ENCODE data around the gene FAM124B. TPM values are rescaled to one million over a fixed set of nuclear protein-coding genes. Genes with fewer than 3 reads are reported as not detected.

The FAM124B gene
- total RNA-seq, 1 experiment from 2014 or later, result not detected

DNA sequence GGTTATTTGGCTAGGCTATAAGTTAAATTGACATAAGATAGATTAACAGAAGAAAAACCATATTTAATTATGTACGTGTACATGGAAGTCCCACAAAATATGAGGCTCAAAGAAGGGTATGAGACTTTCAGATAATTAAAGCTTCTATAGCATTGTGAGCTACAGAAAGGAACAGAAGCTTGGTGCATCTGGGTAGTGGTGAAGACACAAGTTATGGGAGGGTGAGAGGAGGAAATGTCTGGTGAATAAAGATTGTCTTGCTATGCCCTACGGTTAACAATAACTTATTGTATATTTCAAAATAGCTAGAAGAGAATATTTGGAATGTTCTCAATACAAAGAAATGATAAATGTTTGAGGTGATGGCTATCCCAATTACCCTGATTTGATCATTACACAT lies 6.8 kb upstream of the FAM124B start:
- peaks cover 11% of the 10 kb centered on the region for H3K27me3 Mint-ChIP-seq (ENCODE audit: insufficient read depth, unreplicated experiment)
- Histone ChIP-seq H3K4me1 (no peaks in the 10 kb centered on the region), H3K4me3 (ENCODE audit: low read depth, low read length) (no peak overlapping the region), H3K36me3 (ENCODE audit: control insufficient read depth, insufficient read depth, low read length) (no peaks in the 10 kb centered on the region), H3K9me3 (no peaks in the 10 kb centered on the region), H3K27me3 (replicated peaks; ENCODE audit: control insufficient read depth, insufficient read depth, low read length) (no peaks in the 10 kb centered on the region; the same call in 1 of the 2 replicates)
- H3K36me3 Mint-ChIP-seq (ENCODE audit: insufficient read depth, unreplicated experiment), result no peaks in the 10 kb centered on the region
- no peak overlapping the region for H3K27ac Mint-ChIP-seq (ENCODE audit: unreplicated experiment)
- TF ChIP-seq, protein P1, sequence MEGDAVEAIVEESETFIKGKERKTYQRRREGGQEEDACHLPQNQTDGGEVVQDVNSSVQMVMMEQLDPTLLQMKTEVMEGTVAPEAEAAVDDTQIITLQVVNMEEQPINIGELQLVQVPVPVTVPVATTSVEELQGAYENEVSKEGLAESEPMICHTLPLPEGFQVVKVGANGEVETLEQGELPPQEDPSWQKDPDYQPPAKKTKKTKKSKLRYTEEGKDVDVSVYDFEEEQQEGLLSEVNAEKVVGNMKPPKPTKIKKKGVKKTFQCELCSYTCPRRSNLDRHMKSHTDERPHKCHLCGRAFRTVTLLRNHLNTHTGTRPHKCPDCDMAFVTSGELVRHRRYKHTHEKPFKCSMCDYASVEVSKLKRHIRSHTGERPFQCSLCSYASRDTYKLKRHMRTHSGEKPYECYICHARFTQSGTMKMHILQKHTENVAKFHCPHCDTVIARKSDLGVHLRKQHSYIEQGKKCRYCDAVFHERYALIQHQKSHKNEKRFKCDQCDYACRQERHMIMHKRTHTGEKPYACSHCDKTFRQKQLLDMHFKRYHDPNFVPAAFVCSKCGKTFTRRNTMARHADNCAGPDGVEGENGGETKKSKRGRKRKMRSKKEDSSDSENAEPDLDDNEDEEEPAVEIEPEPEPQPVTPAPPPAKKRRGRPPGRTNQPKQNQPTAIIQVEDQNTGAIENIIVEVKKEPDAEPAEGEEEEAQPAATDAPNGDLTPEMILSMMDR (IDR thresholded peaks at IDR 0.05; ENCODE audit: insufficient read depth in 1 of 2, low read depth in 1 of 2, low read length in 1 of 2, severe bottlenecking in 1 of 2, unreplicated experiment in 1 of 2), result no peak
- no peaks in the 10 kb centered on the region for H3K9me3 Mint-ChIP-seq (ENCODE audit: unreplicated experiment)
- no TSS peak for BruUV-seq (replicated peaks)
- H3K4me3 Mint-ChIP-seq (ENCODE audit: unreplicated experiment), result no peak overlapping the region
- POLR2A ChIA-PET, result no interaction called here
- DNase-seq, result no peak
- intact Hi-C loops (cut with micrococcal nuclease; ENCODE audit: unreplicated experiment), result no loop called here
- CTCF ChIA-PET, result no interaction called here
- H3K4me1 Mint-ChIP-seq (ENCODE audit: low read depth, unreplicated experiment), result no peaks in the 10 kb centered on the region

GRCh38 chr2:224407241-224407701 lies 5.4 kb upstream of the FAM124B start:
- intact Hi-C loops (cut with micrococcal nuclease; ENCODE audit: unreplicated experiment), result no loop called here

DNA sequence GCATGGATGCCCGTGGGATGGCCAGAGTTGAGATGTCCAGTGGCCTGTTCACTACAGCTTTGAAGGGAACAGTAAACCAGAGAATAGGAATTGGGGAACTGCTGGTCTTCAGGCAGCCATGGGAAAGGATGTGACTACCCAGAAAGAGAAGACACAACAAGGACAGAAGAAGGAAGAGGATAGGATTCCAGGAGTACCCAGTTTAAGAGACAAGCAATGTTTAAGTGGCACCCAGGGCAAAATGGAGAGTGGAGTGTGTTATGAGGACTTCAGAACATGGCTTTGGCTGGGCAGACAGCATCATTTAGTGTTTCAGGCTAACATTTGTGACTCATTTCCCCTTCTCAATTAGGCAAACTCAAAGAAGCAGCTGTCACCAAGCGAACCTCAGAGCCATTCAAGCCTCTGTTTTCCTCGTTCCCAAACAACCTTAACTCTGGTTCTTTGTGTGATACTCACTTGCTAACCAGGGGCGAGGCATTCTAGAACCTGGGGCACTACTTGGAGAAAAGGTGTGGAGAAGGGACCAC lies 4.0 kb upstream of the FAM124B start:
- TF ChIP-seq, protein P1 (IDR thresholded peaks at IDR 0.05; ENCODE audit: insufficient read depth in 1 of 2, low read depth in 1 of 2, low read length in 1 of 2, severe bottlenecking in 1 of 2, unreplicated experiment in 1 of 2), result no peak
- peaks cover 9% of the 10 kb centered on the region for H3K27me3 Mint-ChIP-seq (ENCODE audit: insufficient read depth, unreplicated experiment)
- H3K4me1 Mint-ChIP-seq (ENCODE audit: low read depth, unreplicated experiment), result no peaks in the 10 kb centered on the region
- no peaks in the 10 kb centered on the region for H3K9me3 Mint-ChIP-seq (ENCODE audit: unreplicated experiment)
- Histone ChIP-seq H3K36me3 (ENCODE audit: control insufficient read depth, insufficient read depth, low read length) (no peaks in the 10 kb centered on the region), H3K4me1 (no peaks in the 10 kb centered on the region), H3K4me3 (ENCODE audit: low read depth, low read length) (no peak overlapping the region), H3K27me3 (replicated peaks; ENCODE audit: control insufficient read depth, insufficient read depth, low read length) (no peaks in the 10 kb centered on the region; the same call in 1 of the 2 replicates), H3K9me3 (no peaks in the 10 kb centered on the region)
- no peak for DNase-seq
- ChIA-PET POLR2A (no interaction called here), CTCF (no interaction called here)
- no peak overlapping the region for H3K27ac Mint-ChIP-seq (ENCODE audit: unreplicated experiment)
- no peaks in the 10 kb centered on the region for H3K36me3 Mint-ChIP-seq (ENCODE audit: insufficient read depth, unreplicated experiment)
- H3K4me3 Mint-ChIP-seq (ENCODE audit: unreplicated experiment), result no peak overlapping the region
- intact Hi-C loops (cut with micrococcal nuclease; ENCODE audit: unreplicated experiment), result no loop called here
- BruUV-seq (replicated peaks), result no TSS peak

More at GRCh38 chr2:224407241-224407701, 5.4 kb upstream of the FAM124B start:
- Mint-ChIP-seq H3K27me3 (ENCODE audit: insufficient read depth, unreplicated experiment) (peaks cover 11% of the 10 kb centered on the region), H3K4me3 (ENCODE audit: unreplicated experiment) (no peak overlapping the region), H3K4me1 (ENCODE audit: low read depth, unreplicated experiment) (no peaks in the 10 kb centered on the region), H3K36me3 (ENCODE audit: insufficient read depth, unreplicated experiment) (no peaks in the 10 kb centered on the region), H3K27ac (ENCODE audit: unreplicated experiment) (no peak overlapping the region), H3K9me3 (ENCODE audit: unreplicated experiment) (no peaks in the 10 kb centered on the region)
- TF ChIP-seq, protein P1 (IDR thresholded peaks at IDR 0.05; ENCODE audit: insufficient read depth in 1 of 2, low read depth in 1 of 2, low read length in 1 of 2, severe bottlenecking in 1 of 2, unreplicated experiment in 1 of 2), result no peak
- Histone ChIP-seq H3K27me3 (replicated peaks; ENCODE audit: control insufficient read depth, insufficient read depth, low read length) (no peaks in the 10 kb centered on the region; the same call in 1 of the 2 replicates), H3K9me3 (no peaks in the 10 kb centered on the region), H3K4me1 (no peaks in the 10 kb centered on the region), H3K36me3 (ENCODE audit: control insufficient read depth, insufficient read depth, low read length) (no peaks in the 10 kb centered on the region), H3K4me3 (ENCODE audit: low read depth, low read length) (no peak overlapping the region)
- DNase-seq, result no peak
- POLR2A ChIA-PET, result no interaction called here
- CTCF ChIA-PET, result no interaction called here
- no TSS peak for BruUV-seq (replicated peaks)
